Endodermal cell (in vitro differentiated cells): Measurements from ENCODE around the gene CNTN4. TPM values are rescaled to one million over a fixed set of nuclear protein-coding genes. Genes with fewer than 3 reads are reported as not detected.
A peak's percentile ranks its signal among the peaks of the same experiment; 100 is the strongest.

Source experiments
- DNase-seq: peaks from one replicate; pipeline ENCODE4 v3.0.0-alpha.2; 2017
- H3K27ac ChIP-seq: 2 replicates; pipeline ENCODE4 v1.5.1; 2013; ENCODE audit warnings: mild to moderate bottlenecking, low read depth, low read length, moderate library complexity
- H3K27me3 ChIP-seq: 2 replicates; pipeline ENCODE4 v1.6.1; 2013; ENCODE audit warnings: mild to moderate bottlenecking, low read length, moderate library complexity; ENCODE audit not compliant: insufficient read depth, control insufficient read depth, poor library complexity, severe bottlenecking
- H3K36me3 ChIP-seq: 2 replicates; pipeline ENCODE4 v1.7.0; 2013; ENCODE audit warnings: mild to moderate bottlenecking, low read length, moderate library complexity; ENCODE audit not compliant: control insufficient read depth, insufficient read depth
- H3K4me1 ChIP-seq: one replicate; pipeline ENCODE4 v1.7.0; 2013; ENCODE audit warnings: low read length; ENCODE audit not compliant: control insufficient read depth, insufficient read depth
- H3K4me3 ChIP-seq: 2 replicates; pipeline ENCODE4 v1.5.1; 2013; ENCODE audit warnings: mild to moderate bottlenecking, low read length, moderate library complexity
- H3K9ac ChIP-seq: 2 replicates; pipeline ENCODE4 v1.6.1; 2013; ENCODE audit warnings: mild to moderate bottlenecking, low read length, moderate library complexity; ENCODE audit not compliant: poor library complexity, severe bottlenecking; ENCODE audit errors: extremely low read depth
- H3K9me3 ChIP-seq: 2 replicates; pipeline ENCODE4 v1.6.1; 2013; ENCODE audit warnings: mild to moderate bottlenecking, low read length, moderate library complexity; ENCODE audit not compliant: control insufficient read depth
- H3K27ac Mint-ChIP-seq: 2 replicates; pipeline ENCODE4 v1.8.0; 2020; ENCODE audit warnings: mixed read lengths
- H3K27me3 Mint-ChIP-seq: 2 replicates; pipeline ENCODE4 v1.8.0; 2021; ENCODE audit warnings: mild to moderate bottlenecking, mixed read lengths; ENCODE audit not compliant: insufficient read depth
- H3K36me3 Mint-ChIP-seq: 2 replicates; pipeline ENCODE4 v1.8.0; 2020; ENCODE audit warnings: low read depth, mixed read lengths
- H3K4me1 Mint-ChIP-seq: 2 replicates; pipeline ENCODE4 v1.8.0; 2020; ENCODE audit warnings: mixed read lengths
- H3K4me3 Mint-ChIP-seq: 2 replicates; pipeline ENCODE4 v1.8.0; 2020; ENCODE audit warnings: mild to moderate bottlenecking, moderate library complexity, mixed read lengths
- H3K9me3 Mint-ChIP-seq: 2 replicates; pipeline ENCODE4 v1.8.0; 2020; ENCODE audit warnings: mild to moderate bottlenecking, mixed read lengths
- CTCF ChIP-seq: fragments of 200-600 bp; sonication (generic); conservative IDR thresholded peaks from 2 replicates; pipeline ENCODE4 v1.5.0; 2021; ENCODE audit warnings: antibody characterized with exemption, mild to moderate bottlenecking
- WGBS, 2 experiments: methylation state at CpG; one replicate each; pipeline versions ENCODE4 v1.1.5 to v1.1.7; 2013; ENCODE audit warnings: missing lambda C conversion rate in 2 of 2, mixed read lengths in 1 of 2; ENCODE audit not compliant: insufficient coverage in 1 of 2, insufficient read length in 1 of 2; 5-methylcytosine and 5-hydroxymethylcytosine counted together
- total RNA-seq, 2 donors: library from RNA; stranded (reverse); fragmentation: NEBNext Ultra II Directional in 1 of 2; extraction: Animal tissue kit (Norgen Biotek cat#: 25700) in 1 of 2; gene quantifications; 2 replicates in 1 of 2; 3 replicates in 1 of 2; pipeline ENCODE4 v1.2.1, GENCODE V29; 2021

The CNTN4 gene
- total RNA-seq, 2 donors from 2014 or later, result 10.8 to 11.1 TPM

- Histone ChIP-seq H3K27ac (no peak overlapping the region), H3K4me3 (no peak overlapping the region), H3K9ac (no peak overlapping the region), H3K9me3 (no peaks in the 10 kb centered on the region), H3K4me1 (no peaks in the 10 kb centered on the region), H3K36me3 (no peaks in the 10 kb centered on the region), H3K27me3 (no peaks in the 10 kb centered on the region)
- Mint-ChIP-seq H3K4me3 (no peak overlapping the region), H3K4me1 (peaks cover 12% of the 10 kb centered on the region), H3K27ac (no peak overlapping the region), H3K9me3 (no peaks in the 10 kb centered on the region), H3K27me3 (peaks cover 56% of the 10 kb centered on the region), H3K36me3 (no peaks in the 10 kb centered on the region)
- DNase-seq, result no peak
- 90 to 100% methylated on average over 1 to 5 of the region's 5 CpGs for WGBS, 2 experiments
- no peak for TF ChIP-seq CTCF
Measured at GRCh38 chr3:2853651-2854050, 755.0 kb downstream of the CNTN4 start.

GRCh38 chr3:2856138-2857133 lies 757.8 kb downstream of the CNTN4 start:
- no peaks in the 10 kb centered on the region for H3K9me3 Mint-ChIP-seq
- peak; percentile 65 for TF ChIP-seq CTCF
- H3K4me1 Mint-ChIP-seq, result peaks cover 5% of the 10 kb centered on the region
- Histone ChIP-seq H3K9me3 (no peaks in the 10 kb centered on the region), H3K4me1 (no peaks in the 10 kb centered on the region), H3K9ac (no peak overlapping the region), H3K27ac (no peak overlapping the region), H3K36me3 (no peaks in the 10 kb centered on the region), H3K27me3 (no peaks in the 10 kb centered on the region), H3K4me3 (no peak overlapping the region)
- no peak overlapping the region for H3K4me3 Mint-ChIP-seq
- no peaks in the 10 kb centered on the region for H3K36me3 Mint-ChIP-seq
- H3K27ac Mint-ChIP-seq, result no peak overlapping the region
- peak; percentile 57 for DNase-seq
- WGBS, 2 experiments, result 77 to 81% methylated on average over 3 to 12 of the region's 12 CpGs
- peaks cover 33% of the 10 kb centered on the region for H3K27me3 Mint-ChIP-seq

GRCh38 chr3:2860626-2861025 lies 762.0 kb downstream of the CNTN4 start:
- Histone ChIP-seq H3K4me1 (no peaks in the 10 kb centered on the region), H3K27me3 (no peaks in the 10 kb centered on the region), H3K27ac (no peak overlapping the region), H3K4me3 (no peak overlapping the region), H3K9me3 (no peaks in the 10 kb centered on the region), H3K36me3 (no peaks in the 10 kb centered on the region), H3K9ac (no peak overlapping the region)
- Mint-ChIP-seq H3K4me3 (no peak overlapping the region), H3K36me3 (no peaks in the 10 kb centered on the region), H3K4me1 (peaks cover 6% of the 10 kb centered on the region), H3K27me3 (peaks cover 8% of the 10 kb centered on the region), H3K27ac (no peak overlapping the region), H3K9me3 (no peaks in the 10 kb centered on the region)
- DNase-seq, result no peak
- no peak for TF ChIP-seq CTCF
- 100% methylated on average over 2 of the region's 2 CpGs for WGBS, 2 experiments
